Stimulated activated CD8-positive, alpha-beta memory T cell treated with anti-CD3 and anti-CD28 coated beads, Interleukin-7, amount 100 ng/mL, for 48 hours (primary cell): ENCODE results near the gene TOM1L2.
"Not testable (repeated sequence)": the region's sequence is repeated elsewhere in the genome, so short reads cannot be mapped to it uniquely, and the experiment has no call there.

Source experiments
- DNase-seq, 2 donors: peaks; one replicate each; pipeline ENCODE4 v3.0.0-alpha.2; 2020; ENCODE audit warnings: low read depth in 1 of 2; ENCODE audit errors: extremely low read depth in 1 of 2

Gene TOM1L2

GRCh38 chr17:17995887-17996286 is 23.7 kb upstream of the TOM1L2 start:
- not testable (repeated sequence) for DNase-seq

DNA sequence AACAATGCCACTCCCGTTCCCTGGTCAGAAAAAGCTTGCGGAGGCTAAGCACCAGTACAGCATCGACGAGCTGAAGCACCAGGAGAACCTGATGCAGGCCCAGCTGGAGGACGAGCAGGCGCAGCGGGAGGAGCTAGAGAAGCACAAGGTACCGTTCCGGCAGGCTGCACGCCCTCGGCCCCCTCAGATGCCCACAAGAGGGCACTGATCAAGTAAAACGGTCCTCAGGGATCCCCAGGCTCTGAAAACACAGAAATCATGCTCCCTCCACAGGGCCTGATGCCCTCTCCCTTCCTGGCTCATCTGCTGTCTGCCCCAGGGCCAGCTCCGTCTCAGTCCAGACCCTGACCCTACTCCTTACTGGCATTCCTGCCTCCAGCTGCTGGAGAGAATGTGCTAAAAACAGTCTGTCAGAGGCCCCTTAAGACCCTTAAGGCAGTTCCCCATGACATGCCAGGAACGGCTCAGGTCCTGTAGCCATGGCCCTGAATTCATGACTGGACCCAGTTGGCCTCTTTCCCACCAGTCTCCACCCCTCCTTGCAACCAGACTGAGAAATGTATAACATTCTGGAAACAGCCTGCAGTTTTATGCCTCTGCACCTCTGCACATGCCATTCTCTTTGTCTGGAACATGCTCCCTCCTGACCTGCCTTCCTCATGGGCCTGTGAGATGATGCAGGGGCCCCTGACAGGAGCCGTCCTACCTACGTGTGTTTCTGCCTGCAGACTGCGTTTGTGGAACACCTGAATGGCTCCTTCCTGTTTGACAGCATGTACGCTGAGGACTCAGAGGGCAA is 22.3 kb upstream of the TOM1L2 start:
- no peak for DNase-seq

DNA sequence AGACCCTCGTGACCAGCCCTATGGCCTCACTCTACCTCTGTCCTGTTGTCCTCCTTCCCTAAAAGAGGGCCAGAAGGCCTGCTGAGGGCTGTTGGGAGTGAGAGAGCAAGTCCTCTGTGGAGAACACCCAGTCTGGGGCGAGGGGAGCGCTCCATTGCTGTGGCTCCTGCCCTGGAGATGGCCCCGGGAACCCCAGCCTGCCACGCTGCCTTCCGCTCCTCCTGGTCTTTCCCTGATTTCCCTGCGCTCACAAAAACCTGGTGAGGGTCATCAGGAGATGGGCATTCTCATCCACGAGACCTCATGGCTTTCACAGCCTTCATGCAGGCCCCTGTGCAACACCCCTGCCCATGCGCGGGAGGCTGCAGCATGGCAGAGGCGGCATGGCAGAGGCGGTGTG is 21.7 kb upstream of the TOM1L2 start:
- DNase-seq, result no peak

DNA sequence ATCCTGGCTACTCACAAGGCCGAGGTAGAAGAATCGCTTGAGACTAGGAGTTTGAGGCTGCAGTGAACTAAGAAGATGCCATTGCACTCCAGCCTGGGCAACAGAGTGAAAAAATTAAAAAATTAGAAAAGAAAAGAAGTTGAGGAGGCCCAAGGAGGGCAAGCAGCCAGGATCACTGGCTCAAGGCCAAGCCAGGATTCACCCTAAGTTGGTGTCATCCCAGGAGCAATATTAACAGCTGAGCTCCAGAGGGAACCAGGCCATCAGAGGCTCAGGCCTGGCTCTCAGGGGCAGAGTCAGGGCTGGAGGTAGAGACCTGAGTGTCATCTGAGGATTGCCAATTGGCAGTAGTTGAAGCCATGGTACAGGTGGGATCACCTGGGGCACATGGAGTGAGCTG is 21.2 kb upstream of the TOM1L2 start:
- DNase-seq, result no peak

DNA sequence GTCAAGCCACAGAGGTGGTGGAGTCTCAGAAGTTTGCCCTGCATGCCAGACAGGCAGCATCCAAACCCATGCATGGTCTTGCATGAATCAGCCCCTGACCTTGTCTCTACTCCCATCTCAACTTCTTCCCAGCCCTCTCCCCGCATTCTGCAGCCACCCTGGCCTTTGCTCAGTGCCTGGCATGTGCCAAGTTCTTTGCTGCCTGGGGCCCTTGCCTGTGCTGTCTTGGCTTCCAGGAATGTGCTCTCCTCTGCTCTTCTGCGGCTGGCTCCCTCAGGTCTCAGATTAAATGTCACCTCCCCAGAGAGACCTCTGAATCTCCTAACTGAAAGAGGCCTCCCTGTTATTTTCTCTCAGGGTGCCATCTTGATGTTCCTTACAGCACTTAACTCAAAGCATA is 18.1 kb upstream of the TOM1L2 start:
- no peak for DNase-seq

DNA sequence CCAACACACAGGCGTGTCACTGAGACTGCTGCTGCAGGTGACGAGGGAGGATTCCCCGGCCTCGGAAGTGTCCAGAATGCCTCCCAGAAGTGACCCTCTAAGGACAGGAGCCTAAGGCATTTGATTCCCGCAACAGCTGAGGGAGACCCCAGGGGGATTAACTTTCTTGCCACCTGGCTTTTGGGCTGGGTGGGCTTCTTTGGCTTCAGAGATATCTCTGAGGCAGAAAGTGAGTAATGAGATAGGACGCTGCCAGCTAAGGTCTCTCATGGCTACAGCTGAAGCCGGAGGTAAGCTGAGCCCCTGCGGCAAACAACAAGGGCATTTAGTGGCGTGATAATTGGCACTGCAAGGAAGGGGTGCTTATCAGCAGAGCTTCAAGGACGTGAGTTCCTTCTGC is 17.4 kb upstream of the TOM1L2 start:
- DNase-seq, result no peak

GRCh38 chr17:17989081-17989480 is 16.9 kb upstream of the TOM1L2 start:
- DNase-seq, result no peak

DNA sequence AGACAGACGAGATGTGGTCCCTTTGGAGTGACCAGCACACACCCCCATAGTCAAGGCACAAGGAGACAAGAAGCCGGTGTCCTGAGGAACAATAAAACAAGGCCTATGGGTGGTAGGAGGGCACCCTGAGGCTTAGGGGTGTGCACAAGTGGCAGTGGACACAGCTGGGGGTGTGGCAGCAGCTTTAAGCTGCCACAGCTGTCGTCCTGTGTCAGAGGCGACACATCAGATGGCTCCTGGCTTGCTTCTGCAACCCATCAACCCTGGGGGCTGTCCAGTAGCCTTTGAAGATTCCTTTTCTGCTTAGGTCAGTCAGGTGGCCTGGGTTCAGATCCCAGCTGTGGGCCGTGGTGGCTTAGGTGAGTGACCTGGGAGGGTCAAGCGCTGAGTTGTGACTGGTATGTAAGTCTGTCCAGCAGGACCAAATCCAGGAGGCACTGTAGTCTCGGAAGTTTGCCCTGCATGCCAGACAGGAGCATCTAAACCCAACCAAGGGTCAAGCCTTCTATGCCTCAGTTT is 16.3 kb upstream of the TOM1L2 start:
- DNase-seq, result no peak

DNA sequence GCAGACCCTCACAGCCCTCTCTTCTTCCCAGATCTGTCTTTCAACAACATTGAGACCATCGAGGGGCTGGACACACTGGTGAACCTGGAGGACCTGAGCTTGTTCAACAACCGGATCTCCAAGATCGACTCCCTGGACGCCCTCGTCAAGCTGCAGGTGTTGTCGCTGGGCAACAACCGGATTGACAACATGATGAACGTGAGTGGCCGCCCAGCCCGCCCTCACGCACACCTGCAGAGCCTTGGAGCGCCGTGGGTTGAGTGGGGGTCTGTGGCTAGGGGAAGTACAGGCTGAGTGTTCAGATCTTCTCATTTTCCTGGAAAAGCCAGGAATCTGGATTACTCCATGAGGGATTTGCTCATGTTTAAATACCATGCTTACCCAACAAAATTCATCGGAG is 15.7 kb upstream of the TOM1L2 start:
- no peak for DNase-seq

- DNase-seq, result no peak
These were observed 15.1 kb upstream of the TOM1L2 start for GRCh38 chr17:17987187-17987896.

DNA sequence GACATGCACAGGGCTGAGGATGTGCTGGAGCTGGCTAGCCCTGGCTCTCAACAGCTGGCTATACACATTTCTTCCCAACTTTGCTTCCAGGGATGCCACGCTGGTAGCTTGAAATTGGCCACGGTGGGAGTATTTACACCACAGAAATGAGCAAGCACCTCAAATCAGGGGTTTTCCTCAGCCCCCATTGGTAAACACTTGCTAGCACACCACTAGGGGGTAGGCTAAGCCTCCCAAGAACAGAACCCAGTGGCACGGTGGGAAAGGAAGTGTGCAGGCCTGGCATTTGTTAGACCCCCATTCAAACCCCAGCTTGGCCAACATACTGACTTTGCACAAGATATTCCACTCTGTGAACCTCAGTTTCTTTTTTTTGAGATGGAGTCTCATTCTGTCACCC is 13.4 kb upstream of the TOM1L2 start:
- no peak for DNase-seq

DNA sequence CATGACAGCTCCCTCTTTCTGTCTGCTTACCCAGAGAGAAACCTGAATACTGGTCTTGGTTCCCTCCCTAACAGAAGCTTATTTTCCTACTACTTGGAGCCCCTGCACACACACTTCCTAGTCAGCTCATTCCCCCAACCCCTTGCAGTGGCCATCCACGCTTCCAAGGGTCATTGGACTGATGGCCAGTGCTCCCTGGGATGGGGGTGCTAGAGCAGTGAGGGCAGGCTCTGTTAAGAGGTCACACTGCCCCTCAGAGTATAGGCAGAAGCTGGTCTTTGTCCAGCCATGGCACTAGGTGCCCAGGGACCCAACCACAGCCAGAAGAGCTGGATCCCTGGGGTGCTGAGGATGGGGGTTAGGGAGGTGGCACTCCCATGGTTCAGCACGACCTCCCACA is 13.0 kb upstream of the TOM1L2 start:
- DNase-seq, result no peak

GRCh38 chr17:17983776-17984175 is 11.6 kb upstream of the TOM1L2 start:
- DNase-seq, result no peak

DNA sequence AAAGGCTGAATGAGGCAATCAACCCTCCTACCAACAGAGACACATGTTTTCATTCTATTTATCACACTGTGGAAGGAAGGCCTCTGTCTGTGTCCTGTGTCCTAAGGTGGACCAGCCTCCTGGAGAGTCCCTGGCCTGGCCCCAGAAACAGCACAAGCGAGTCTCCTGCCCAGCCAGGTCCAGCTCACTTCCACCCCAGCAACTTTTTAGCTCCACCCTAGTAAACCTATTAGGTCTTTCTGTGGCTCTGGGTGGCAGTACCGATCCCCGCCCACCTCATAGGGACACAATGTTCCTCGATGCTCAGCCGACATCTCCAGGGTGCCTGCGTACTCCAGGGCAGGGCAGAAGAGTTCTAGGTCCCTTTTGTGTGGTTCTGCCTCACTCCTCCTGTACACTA is 11.2 kb upstream of the TOM1L2 start:
- no peak for DNase-seq

GRCh38 chr17:17982801-17983200 is 10.6 kb upstream of the TOM1L2 start:
- DNase-seq, result no peak

DNA sequence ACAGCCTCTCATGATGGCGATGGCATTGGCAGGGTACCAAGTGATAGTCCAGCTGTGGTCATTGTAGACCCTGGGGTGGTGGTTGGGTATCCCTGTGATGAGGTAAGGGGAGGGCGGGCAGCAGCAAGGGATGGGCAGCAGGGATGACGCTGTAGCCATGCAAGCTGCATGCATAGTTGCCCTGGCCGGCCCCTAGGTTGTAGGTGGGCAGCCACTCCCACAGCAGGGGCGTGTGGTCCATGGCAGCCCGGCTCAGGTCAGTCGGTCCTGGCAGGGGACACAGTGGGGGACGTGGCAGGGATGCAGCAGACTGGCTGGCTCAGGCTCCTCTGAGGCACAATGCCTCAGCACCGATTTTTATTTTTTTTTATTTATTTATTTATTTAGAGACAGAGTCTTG is 9.1 kb upstream of the TOM1L2 start:
- no peak for DNase-seq

DNA sequence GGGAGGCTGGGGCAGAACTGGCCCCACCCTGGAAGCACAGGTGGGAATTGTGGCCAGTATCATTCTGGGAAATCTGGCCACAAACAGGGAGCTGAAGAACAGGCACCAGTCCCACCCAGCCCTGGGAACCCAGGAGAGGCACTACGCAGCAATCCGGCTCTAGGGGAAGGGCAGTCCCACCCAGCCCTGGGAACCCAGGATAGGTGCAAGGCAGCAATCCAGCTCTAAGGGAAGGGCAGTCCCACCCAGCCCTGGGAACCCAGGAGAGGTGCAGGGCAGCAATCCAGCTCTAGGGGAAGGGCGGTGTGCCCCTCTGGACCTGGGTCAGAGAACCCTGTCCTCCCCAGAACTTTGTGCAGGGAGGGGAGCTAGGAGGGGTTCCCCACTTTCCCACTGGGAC is 7.6 kb upstream of the TOM1L2 start:
- DNase-seq, result no peak

GRCh38 chr17:17978481-17979424 is 6.6 kb upstream of the TOM1L2 start:
- DNase-seq, result no peak

DNA sequence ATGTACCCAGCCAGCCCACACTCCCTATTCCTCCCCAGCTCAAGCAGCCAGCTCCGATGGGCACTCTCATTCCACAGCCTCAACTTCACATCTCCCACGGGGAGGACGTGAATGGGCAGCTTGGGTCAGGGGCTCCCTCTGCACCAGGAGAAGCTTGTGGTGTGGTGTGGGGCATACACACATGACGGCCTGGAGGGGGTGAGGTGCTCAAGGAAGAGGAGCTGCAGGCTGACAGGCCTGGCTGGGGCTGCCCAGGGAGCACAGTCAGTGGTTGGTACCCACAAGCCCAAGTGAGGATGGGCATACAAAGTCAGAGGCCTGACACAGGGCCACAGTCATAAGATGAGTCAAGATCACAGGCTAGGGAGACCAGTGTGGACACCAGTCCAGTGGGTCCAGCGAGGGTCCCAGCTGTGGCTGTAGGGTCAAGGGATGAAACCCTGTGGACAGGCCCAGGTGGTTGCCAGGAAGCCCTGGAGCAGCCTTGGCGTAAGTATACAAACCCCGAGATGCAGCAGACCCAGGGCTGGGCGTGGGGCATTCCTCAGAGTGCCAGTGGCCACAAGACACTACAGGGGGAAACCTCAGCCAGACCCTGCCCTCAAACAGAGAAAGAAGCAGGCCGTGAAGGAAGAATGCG is 4.9 kb upstream of the TOM1L2 start:
- no peak for DNase-seq

- no peak for DNase-seq
These were observed 3.2 kb upstream of the TOM1L2 start for GRCh38 chr17:17975436-17975835.

DNA sequence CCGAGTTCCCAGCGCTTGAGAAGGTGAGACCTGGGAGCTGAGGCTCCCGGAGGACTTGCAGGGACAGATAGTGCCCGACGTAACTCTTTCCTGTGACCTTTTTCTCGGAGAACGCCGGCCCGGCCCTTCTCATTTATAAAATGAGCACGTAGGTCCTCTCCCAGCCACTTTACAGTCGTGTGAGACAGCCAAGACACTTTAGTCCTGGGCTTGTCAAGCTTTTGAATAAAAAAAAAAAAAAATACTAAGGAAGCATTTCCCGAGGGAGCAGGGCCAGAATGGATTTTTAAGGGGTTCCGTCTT is 703 bp upstream of the TOM1L2 start:
- DNase-seq, result no peak
